ENCODE data around the gene PCP4L1. TPM values are rescaled to one million over a fixed set of nuclear protein-coding genes. Genes with fewer than 3 reads are reported as not detected.
A peak's percentile ranks its signal among the peaks of the same experiment; 100 is the strongest.

PCP4L1 gene
- total and polyA plus RNA-seq, 2 experiments from 2014 or later, result 1.4 to 1.7 TPM

DNA sequence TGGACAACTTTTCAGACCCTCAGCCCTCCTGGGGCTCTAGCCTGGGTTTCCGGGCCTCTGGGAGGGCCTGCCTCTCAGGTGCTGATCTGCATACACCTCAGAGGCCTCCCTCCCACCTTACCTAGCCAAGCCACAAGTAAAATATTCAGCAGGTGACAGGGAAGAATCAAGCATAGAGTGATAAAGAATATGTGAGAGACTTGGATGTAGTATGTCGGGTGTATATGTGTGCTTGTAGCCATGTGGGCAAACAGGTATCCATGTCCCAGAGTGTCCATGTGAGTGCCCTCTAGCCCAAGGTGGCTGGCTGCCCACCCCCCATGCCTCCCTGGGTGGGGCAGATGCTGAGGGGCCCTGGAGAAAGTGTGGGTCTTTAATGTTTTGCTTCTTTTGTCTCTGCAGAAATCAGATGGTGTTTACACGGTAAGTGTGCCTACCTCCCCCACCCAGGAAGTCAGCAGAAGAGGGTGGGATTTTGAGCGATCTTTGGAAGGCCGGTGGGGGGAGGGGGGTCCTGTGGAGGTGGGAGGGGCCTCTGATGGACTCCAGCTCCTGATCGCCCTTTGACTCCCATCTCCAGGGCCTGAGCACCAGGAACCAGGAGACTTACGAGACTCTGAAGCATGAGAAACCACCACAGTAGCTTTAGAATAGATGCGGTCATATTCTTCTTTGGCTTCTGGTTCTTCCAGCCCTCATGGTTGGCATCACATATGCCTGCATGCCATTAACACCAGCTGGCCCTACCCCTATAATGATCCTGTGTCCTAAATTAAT, 40.1 kb upstream of the PCP4L1 start:
- H3K4me2 ChIP-seq, result no peak overlapping the region

DNA sequence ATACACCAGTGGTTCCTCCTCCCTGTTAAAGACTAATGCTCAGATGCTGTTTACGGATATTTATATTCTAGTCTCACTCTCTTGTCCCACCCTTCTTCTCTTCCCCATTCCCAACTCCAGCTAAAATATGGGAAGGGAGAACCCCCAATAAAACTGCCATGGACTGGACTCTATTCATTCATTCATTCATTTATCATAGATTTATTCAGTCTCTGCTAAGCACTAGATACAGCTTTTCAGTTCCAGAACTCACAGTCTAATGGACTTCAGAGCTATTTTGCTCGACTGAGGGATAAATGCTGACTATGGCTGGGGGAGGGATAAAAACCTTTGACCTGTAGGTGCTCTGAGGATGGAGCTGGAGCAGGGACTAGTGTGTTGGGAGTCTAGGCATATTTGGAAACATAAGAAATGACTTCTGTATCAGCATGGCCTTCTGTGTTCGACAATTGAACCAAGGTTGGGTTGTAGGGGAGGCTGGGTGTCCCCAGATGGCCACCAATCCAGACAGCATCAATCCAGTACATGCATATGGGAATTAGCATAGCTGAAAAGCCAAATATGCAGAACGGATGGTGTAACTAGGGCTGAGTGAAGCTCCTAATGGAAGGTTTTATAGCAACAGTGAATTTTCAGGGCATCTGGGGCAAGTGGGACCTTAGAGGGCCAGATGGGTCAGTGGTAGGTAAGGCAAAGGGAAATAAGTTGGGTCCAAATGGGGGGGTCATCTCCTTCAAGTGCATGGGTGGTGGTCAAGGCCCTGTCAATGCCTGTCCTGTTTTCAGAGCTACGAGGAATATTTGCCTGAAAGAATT, 39.3 kb upstream of the PCP4L1 start:
- H3K9me2 ChIP-seq (replicated peaks; ENCODE audit: insufficient read depth), result no peaks in the 10 kb centered on the region
- no peak for TF ChIP-seq EZH2phosphoT487 (IDR thresholded peaks at IDR 0.05; ENCODE audit: low read depth, severe bottlenecking, unreplicated experiment)
- TF ChIP-seq, protein P1, sequence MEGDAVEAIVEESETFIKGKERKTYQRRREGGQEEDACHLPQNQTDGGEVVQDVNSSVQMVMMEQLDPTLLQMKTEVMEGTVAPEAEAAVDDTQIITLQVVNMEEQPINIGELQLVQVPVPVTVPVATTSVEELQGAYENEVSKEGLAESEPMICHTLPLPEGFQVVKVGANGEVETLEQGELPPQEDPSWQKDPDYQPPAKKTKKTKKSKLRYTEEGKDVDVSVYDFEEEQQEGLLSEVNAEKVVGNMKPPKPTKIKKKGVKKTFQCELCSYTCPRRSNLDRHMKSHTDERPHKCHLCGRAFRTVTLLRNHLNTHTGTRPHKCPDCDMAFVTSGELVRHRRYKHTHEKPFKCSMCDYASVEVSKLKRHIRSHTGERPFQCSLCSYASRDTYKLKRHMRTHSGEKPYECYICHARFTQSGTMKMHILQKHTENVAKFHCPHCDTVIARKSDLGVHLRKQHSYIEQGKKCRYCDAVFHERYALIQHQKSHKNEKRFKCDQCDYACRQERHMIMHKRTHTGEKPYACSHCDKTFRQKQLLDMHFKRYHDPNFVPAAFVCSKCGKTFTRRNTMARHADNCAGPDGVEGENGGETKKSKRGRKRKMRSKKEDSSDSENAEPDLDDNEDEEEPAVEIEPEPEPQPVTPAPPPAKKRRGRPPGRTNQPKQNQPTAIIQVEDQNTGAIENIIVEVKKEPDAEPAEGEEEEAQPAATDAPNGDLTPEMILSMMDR (IDR thresholded peaks at IDR 0.05; ENCODE audit: poor library complexity), result no peak
- TF ChIP-seq EZH2 (IDR thresholded peaks at IDR 0.05; ENCODE audit: borderline replicate concordance), result no peak
- no peaks in the 10 kb centered on the region for H3K27me3 ChIP-seq
- H3K79me2 ChIP-seq, result no peaks in the 10 kb centered on the region
- no peaks in the 10 kb centered on the region for H3K9me3 ChIP-seq (ENCODE audit: low read depth)
- no peak overlapping the region for H3K4me2 ChIP-seq
- H3K27ac ChIP-seq, result peak overlapping the region; percentile 93
- no peak overlapping the region for H2AFZ ChIP-seq
- no peak overlapping the region for H3K4me3 ChIP-seq
- H3K36me3 ChIP-seq (replicated peaks; ENCODE audit: insufficient read depth, low read depth), result no peaks in the 10 kb centered on the region
- WGBS (ENCODE audit: low lambda C conversion rate, missing lambda C conversion rate), result 84% methylated on average over 5 of the region's 5 CpGs
- peaks cover 27% of the 10 kb centered on the region for H3K4me1 ChIP-seq (ENCODE audit: insufficient read depth)
- H4K20me1 ChIP-seq (ENCODE audit: insufficient read depth, poor library complexity, severe bottlenecking), result no peaks in the 10 kb centered on the region
- DNase-seq (ENCODE audit: low spot score), result no peak

More for the DNA sequence above, 40.1 kb upstream of the PCP4L1 start:
- no peak for DNase-seq (ENCODE audit: low spot score)
- H3K79me2 ChIP-seq, result no peaks in the 10 kb centered on the region
- no peaks in the 10 kb centered on the region for H4K20me1 ChIP-seq (ENCODE audit: insufficient read depth, poor library complexity, severe bottlenecking)
- no peaks in the 10 kb centered on the region for H3K27me3 ChIP-seq
- no peaks in the 10 kb centered on the region for H3K9me2 ChIP-seq (replicated peaks; ENCODE audit: insufficient read depth)
- 49% methylated on average over 7 of the region's 8 CpGs for WGBS (ENCODE audit: low lambda C conversion rate, missing lambda C conversion rate)
- H3K36me3 ChIP-seq (replicated peaks; ENCODE audit: insufficient read depth, low read depth), result peaks cover 3% of the 10 kb centered on the region
- H3K4me1 ChIP-seq (ENCODE audit: insufficient read depth), result peaks cover 27% of the 10 kb centered on the region
- H3K9me3 ChIP-seq (ENCODE audit: low read depth), result no peaks in the 10 kb centered on the region
- H2AFZ ChIP-seq, result no peak overlapping the region
- no peak overlapping the region for H3K4me3 ChIP-seq
- peak overlapping the region; percentile 93 for H3K27ac ChIP-seq
- TF ChIP-seq, protein P1 (IDR thresholded peaks at IDR 0.05; ENCODE audit: poor library complexity), result no peak
- TF ChIP-seq EZH2phosphoT487 (IDR thresholded peaks at IDR 0.05; ENCODE audit: low read depth, severe bottlenecking, unreplicated experiment) (no peak), EZH2 (IDR thresholded peaks at IDR 0.05; ENCODE audit: borderline replicate concordance) (no peak)

DNA sequence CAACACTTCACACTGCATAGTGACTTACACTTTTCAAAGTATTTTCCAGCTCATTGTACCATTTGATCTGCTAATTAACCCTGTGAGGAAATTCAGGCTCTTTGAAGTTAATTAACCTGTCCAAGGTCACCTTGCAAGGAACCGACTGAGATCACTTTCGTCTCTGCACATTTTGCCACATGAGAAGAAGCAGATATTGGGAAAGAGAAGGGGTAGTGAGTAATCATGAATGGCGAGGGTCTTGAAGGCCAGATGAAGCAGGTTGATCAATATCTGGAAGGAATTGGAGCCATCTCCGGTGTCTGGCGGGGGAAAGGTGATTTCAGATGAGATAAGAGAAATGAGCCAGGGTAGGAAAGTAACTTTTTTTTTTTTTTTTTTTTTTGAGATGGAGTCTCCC, 38.5 kb upstream of the PCP4L1 start:
- peaks cover 27% of the 10 kb centered on the region for H3K4me1 ChIP-seq (ENCODE audit: insufficient read depth)
- H3K9me3 ChIP-seq (ENCODE audit: low read depth), result no peaks in the 10 kb centered on the region
- peak overlapping the region; percentile 63 for H3K27ac ChIP-seq
- H2AFZ ChIP-seq, result no peak overlapping the region
- H4K20me1 ChIP-seq (ENCODE audit: insufficient read depth, poor library complexity, severe bottlenecking), result no peaks in the 10 kb centered on the region
- no peaks in the 10 kb centered on the region for H3K36me3 ChIP-seq (replicated peaks; ENCODE audit: insufficient read depth, low read depth)
- TF ChIP-seq, protein P1 (IDR thresholded peaks at IDR 0.05; ENCODE audit: poor library complexity), result no peak
- TF ChIP-seq EZH2 (IDR thresholded peaks at IDR 0.05; ENCODE audit: borderline replicate concordance) (no peak), EZH2phosphoT487 (IDR thresholded peaks at IDR 0.05; ENCODE audit: low read depth, severe bottlenecking, unreplicated experiment) (no peak)
- WGBS (ENCODE audit: low lambda C conversion rate, missing lambda C conversion rate), result 56% methylated on average over 5 of the region's 5 CpGs
- H3K4me2 ChIP-seq, result no peak overlapping the region
- no peak for DNase-seq (ENCODE audit: low spot score)
- no peak overlapping the region for H3K4me3 ChIP-seq
- H3K27me3 ChIP-seq, result no peaks in the 10 kb centered on the region
- H3K9me2 ChIP-seq (replicated peaks; ENCODE audit: insufficient read depth), result no peaks in the 10 kb centered on the region
- H3K79me2 ChIP-seq, result no peaks in the 10 kb centered on the region

Data from hepatocyte (in vitro differentiated cells).